ENCODE data around the gene TRIM2. TPM values are rescaled to one million over a fixed set of nuclear protein-coding genes. Genes with fewer than 3 reads are reported as not detected.

Gene TRIM2
- total RNA-seq (ENCODE audit: unreplicated experiment), result 120 TPM
- long read RNA-seq, partial matches to known transcripts, result 3 of 13 reads
- long read RNA-seq, other reads (novel, unspliced or antisense), result 10 of 13 reads

- Mint-ChIP-seq H3K27ac (ENCODE audit: unreplicated experiment) (no peak within 1 kb of the TSS), H3K9me3 (ENCODE audit: unreplicated experiment) (peaks cover 2% of the 10 kb centered on the region), H3K36me3 (ENCODE audit: unreplicated experiment) (no peaks in the 10 kb centered on the region), H3K4me1 (ENCODE audit: low read depth, unreplicated experiment) (peaks cover 16% of the 10 kb centered on the region), H3K27me3 (ENCODE audit: unreplicated experiment) (no peaks in the 10 kb centered on the region), H3K4me3 (ENCODE audit: unreplicated experiment) (peak within 1 kb of the TSS; percentile 35)
- no peak for DNase-seq
- TF ChIP-seq, protein P1, sequence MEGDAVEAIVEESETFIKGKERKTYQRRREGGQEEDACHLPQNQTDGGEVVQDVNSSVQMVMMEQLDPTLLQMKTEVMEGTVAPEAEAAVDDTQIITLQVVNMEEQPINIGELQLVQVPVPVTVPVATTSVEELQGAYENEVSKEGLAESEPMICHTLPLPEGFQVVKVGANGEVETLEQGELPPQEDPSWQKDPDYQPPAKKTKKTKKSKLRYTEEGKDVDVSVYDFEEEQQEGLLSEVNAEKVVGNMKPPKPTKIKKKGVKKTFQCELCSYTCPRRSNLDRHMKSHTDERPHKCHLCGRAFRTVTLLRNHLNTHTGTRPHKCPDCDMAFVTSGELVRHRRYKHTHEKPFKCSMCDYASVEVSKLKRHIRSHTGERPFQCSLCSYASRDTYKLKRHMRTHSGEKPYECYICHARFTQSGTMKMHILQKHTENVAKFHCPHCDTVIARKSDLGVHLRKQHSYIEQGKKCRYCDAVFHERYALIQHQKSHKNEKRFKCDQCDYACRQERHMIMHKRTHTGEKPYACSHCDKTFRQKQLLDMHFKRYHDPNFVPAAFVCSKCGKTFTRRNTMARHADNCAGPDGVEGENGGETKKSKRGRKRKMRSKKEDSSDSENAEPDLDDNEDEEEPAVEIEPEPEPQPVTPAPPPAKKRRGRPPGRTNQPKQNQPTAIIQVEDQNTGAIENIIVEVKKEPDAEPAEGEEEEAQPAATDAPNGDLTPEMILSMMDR (IDR thresholded peaks at IDR 0.05; ENCODE audit: partially characterized antibody, unreplicated experiment), result no peak
Measured at GRCh38 chr4:153204247-153204671, at the start of gene TRIM2. TSS of gene TRIM2 (plus strand) at chr4:153204443. CDS start at chr4:153204531, 88 bp downstream.

GRCh38 chr4:153155686-153156085, 48.6 kb upstream of the TRIM2 start:
- Mint-ChIP-seq H3K27ac (ENCODE audit: unreplicated experiment) (peak overlapping the region; percentile 18), H3K4me3 (ENCODE audit: unreplicated experiment) (peak overlapping the region; percentile 87), H3K27me3 (ENCODE audit: unreplicated experiment) (peaks cover 18% of the 10 kb centered on the region), H3K9me3 (ENCODE audit: unreplicated experiment) (peaks cover 24% of the 10 kb centered on the region), H3K36me3 (ENCODE audit: unreplicated experiment) (no peaks in the 10 kb centered on the region), H3K4me1 (ENCODE audit: low read depth, unreplicated experiment) (peaks cover 31% of the 10 kb centered on the region)
- no peak for DNase-seq
- TF ChIP-seq, protein P1 (IDR thresholded peaks at IDR 0.05; ENCODE audit: partially characterized antibody, unreplicated experiment), result no peak

DNA sequence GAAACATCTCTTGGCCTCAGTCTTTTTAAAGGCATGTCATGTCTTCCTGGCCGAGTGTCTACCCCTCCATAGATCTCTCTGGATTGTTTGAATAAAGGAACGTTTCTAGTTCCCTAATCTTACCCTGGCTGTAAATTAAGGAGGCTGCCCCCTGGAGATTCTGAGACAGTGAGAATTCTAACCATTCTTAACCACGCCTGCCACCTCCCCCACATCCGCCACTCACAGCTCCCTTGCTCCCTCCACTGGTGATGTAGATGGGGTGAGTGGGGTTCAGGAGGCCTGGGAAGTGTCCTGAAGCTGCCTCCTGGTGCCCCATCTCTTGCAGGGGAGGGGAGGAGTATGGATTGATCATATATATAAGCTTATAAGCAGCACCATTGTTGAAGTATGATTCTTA, 48.0 kb upstream of the TRIM2 start:
- no peaks in the 10 kb centered on the region for H3K36me3 Mint-ChIP-seq (ENCODE audit: unreplicated experiment)
- H3K9me3 Mint-ChIP-seq (ENCODE audit: unreplicated experiment), result peaks cover 22% of the 10 kb centered on the region
- peaks cover 28% of the 10 kb centered on the region for H3K4me1 Mint-ChIP-seq (ENCODE audit: low read depth, unreplicated experiment)
- H3K4me3 Mint-ChIP-seq (ENCODE audit: unreplicated experiment), result peak overlapping the region; percentile 62
- peaks cover 18% of the 10 kb centered on the region for H3K27me3 Mint-ChIP-seq (ENCODE audit: unreplicated experiment)
- TF ChIP-seq, protein P1 (IDR thresholded peaks at IDR 0.05; ENCODE audit: partially characterized antibody, unreplicated experiment), result no peak
- no peak overlapping the region for H3K27ac Mint-ChIP-seq (ENCODE audit: unreplicated experiment)
- no peak for DNase-seq

- peaks cover 24% of the 10 kb centered on the region for H3K4me1 Mint-ChIP-seq (ENCODE audit: low read depth, unreplicated experiment)
Measured at GRCh38 chr4:153156721-153157120, 47.5 kb upstream of the TRIM2 start.

GRCh38 chr4:153159016-153159415, 45.2 kb upstream of the TRIM2 start:
- Mint-ChIP-seq H3K4me3 (ENCODE audit: unreplicated experiment) (no peak overlapping the region), H3K27ac (ENCODE audit: unreplicated experiment) (no peak overlapping the region), H3K36me3 (ENCODE audit: unreplicated experiment) (no peaks in the 10 kb centered on the region), H3K4me1 (ENCODE audit: low read depth, unreplicated experiment) (peaks cover 21% of the 10 kb centered on the region), H3K27me3 (ENCODE audit: unreplicated experiment) (peaks cover 8% of the 10 kb centered on the region), H3K9me3 (ENCODE audit: unreplicated experiment) (peaks cover 14% of the 10 kb centered on the region)
- DNase-seq, result no peak
- TF ChIP-seq, protein P1 (IDR thresholded peaks at IDR 0.05; ENCODE audit: partially characterized antibody, unreplicated experiment), result peak; percentile 20

More at GRCh38 chr4:153156721-153157120, 47.5 kb upstream of the TRIM2 start:
- no peaks in the 10 kb centered on the region for H3K36me3 Mint-ChIP-seq (ENCODE audit: unreplicated experiment)
- DNase-seq, result no peak
- H3K27ac Mint-ChIP-seq (ENCODE audit: unreplicated experiment), result no peak overlapping the region
- H3K27me3 Mint-ChIP-seq (ENCODE audit: unreplicated experiment), result peaks cover 18% of the 10 kb centered on the region
- TF ChIP-seq, protein P1 (IDR thresholded peaks at IDR 0.05; ENCODE audit: partially characterized antibody, unreplicated experiment), result no peak
- H3K9me3 Mint-ChIP-seq (ENCODE audit: unreplicated experiment), result peaks cover 22% of the 10 kb centered on the region
- peak overlapping the region; percentile 62 for H3K4me3 Mint-ChIP-seq (ENCODE audit: unreplicated experiment)

All from glutamatergic neuron (in vitro differentiated cells).